Measurements from ENCODE around the gene LYRM4. TPM values are rescaled to one million over a fixed set of nuclear protein-coding genes. Genes with fewer than 3 reads are reported as not detected.

LYRM4 gene
- total and polyA plus RNA-seq, 4 donors: 18.3 to 43.8 (median 39.3) TPM

DNA sequence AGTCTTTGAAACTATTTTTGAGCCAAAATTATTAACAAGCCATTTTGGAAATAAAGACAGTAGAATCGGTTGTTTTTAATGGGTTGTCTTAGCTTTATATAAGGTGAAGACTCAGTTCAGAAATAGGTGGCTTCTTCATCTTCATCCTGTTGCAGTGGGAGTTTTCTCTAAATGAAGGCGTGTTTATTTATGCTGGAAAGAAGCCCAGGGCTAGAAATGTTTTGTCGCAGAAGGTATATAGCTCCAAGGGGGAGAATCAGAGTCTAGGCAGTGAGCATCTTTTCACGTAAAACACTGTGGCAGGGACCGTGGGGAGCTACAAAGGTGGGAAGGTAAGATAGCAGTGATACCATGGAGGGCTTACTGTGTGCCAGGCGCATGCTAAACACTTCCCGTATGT, 34.9 kb upstream of the LYRM4 start:
- Histone ChIP-seq H3K4me3 (ENCODE audit: low read depth, low read length) (no peak overlapping the region), H3K27ac (ENCODE audit: low read depth, low read length) (no peak overlapping the region), H3K27me3 (ENCODE audit: control insufficient read depth, insufficient read depth, low read length) (no peaks in the 10 kb centered on the region), H3K9me3 (ENCODE audit: control insufficient read depth, insufficient read depth, low read length) (no peaks in the 10 kb centered on the region), H3K36me3 (ENCODE audit: control insufficient read depth, insufficient read depth, low read length) (no peaks in the 10 kb centered on the region), H3K4me1 (ENCODE audit: control insufficient read depth, insufficient read depth, low read length) (no peaks in the 10 kb centered on the region)
- 66% methylated on average over 3 of the region's 7 CpGs for WGBS (ENCODE audit: insufficient coverage)
- peak in 2 of 6 donors; percentile 23 to 79 for DNase-seq (ENCODE audit: low read depth in 4 of 6, low spot score in 6 of 6)

DNA sequence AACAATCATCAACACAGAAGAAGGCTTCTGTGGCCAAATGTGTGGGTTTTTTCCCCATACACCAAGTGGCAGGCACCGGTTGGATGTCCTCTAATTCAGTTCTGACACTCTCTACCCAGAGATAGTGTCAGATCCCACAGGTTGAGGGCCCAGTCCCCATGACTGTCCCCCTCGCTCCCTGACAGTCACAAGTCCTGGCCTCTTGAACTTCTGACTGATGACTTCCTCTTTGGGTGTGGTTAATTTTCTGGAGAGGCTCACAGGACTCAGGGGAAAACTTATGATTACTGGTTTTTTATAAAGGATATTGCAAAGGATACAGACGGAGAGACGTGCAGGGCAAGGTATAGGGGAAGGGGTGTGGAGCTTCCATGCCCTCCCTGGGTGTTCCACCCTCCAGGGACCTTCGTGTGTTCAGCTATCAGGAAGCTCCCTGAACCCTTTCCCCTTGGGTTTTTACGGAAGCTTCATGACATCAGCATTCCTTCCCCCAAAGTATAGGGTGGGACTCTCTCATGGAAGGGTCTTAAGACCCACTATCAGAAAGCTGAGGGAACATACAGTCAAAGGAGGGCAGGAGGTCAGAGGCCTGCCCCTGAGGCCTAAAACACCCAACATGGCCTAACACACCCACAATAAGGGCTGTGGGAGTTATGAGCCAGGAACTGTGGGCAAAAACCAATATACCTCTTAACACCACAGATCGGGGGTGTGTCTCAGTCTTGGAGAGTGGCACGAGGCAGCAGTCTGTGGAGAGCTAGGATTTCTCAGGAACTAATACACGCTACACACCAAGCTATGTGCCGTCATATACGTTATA, 33.9 kb upstream of the LYRM4 start:
- no peak for DNase-seq (ENCODE audit: low read depth in 4 of 6, low spot score in 6 of 6)
- H3K36me3 ChIP-seq (ENCODE audit: control insufficient read depth, insufficient read depth, low read length): no peaks in the 10 kb centered on the region
- no peaks in the 10 kb centered on the region for H3K4me1 ChIP-seq (ENCODE audit: control insufficient read depth, insufficient read depth, low read length)
- H3K4me3 ChIP-seq (ENCODE audit: low read depth, low read length): no peak overlapping the region
- no peaks in the 10 kb centered on the region for H3K9me3 ChIP-seq (ENCODE audit: control insufficient read depth, insufficient read depth, low read length)
- WGBS (ENCODE audit: insufficient coverage): 82% methylated on average over 3 of the region's 11 CpGs
- H3K27ac ChIP-seq (ENCODE audit: low read depth, low read length): no peak overlapping the region
- no peaks in the 10 kb centered on the region for H3K27me3 ChIP-seq (ENCODE audit: control insufficient read depth, insufficient read depth, low read length)

DNA sequence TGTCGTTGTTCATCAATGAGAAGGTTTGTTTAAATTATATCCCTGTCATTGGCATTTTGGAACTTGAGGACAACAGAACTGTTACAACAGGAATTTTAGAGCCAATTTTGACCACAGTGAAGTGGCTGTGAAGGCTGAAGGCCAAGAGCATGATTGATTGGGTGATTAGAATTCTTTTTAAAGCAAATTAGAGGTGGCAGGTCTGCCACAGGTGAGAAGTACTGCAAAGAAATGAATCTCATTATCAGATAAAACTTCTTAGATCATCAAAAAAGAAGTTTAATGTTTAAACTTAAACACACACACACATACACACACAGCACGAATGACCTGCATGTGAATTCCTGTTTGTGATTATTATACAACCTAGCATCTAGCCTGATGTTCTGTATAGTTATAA, 32.9 kb upstream of the LYRM4 start:
- DNase-seq (ENCODE audit: low read depth in 4 of 6, low spot score in 6 of 6): no peak
- no peaks in the 10 kb centered on the region for H3K4me1 ChIP-seq (ENCODE audit: control insufficient read depth, insufficient read depth, low read length)
- no peak overlapping the region for H3K4me3 ChIP-seq (ENCODE audit: low read depth, low read length)
- WGBS (ENCODE audit: insufficient coverage): no CpG with 5 or more reads among the region's 2 CpGs
- H3K27me3 ChIP-seq (ENCODE audit: control insufficient read depth, insufficient read depth, low read length): no peaks in the 10 kb centered on the region
- H3K9me3 ChIP-seq (ENCODE audit: control insufficient read depth, insufficient read depth, low read length): no peaks in the 10 kb centered on the region
- H3K27ac ChIP-seq (ENCODE audit: low read depth, low read length): no peak overlapping the region
- no peaks in the 10 kb centered on the region for H3K36me3 ChIP-seq (ENCODE audit: control insufficient read depth, insufficient read depth, low read length)

DNA sequence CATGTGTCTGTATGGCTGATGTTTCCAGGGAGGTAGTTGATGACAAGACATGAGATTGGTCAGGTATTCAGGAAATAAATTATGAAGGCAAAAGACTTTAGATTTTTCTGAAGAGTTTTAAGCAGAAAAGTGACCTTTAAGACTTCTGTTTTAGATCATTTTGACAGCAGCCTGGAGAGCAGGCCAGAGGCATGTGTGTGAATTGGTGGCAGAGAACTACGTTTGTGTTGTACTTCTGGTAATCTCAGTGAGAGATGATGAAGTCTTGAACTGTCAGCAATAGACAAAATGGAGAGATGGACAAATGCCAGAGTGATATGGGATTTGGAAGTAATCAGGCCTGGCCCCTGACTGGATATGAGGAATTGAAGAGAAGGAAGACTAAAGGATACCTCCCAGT, 31.4 kb upstream of the LYRM4 start:
- H3K9me3 ChIP-seq (ENCODE audit: control insufficient read depth, insufficient read depth, low read length): no peaks in the 10 kb centered on the region
- no peak overlapping the region for H3K27ac ChIP-seq (ENCODE audit: low read depth, low read length)
- H3K4me3 ChIP-seq (ENCODE audit: low read depth, low read length): no peak overlapping the region
- H3K27me3 ChIP-seq (ENCODE audit: control insufficient read depth, insufficient read depth, low read length): no peaks in the 10 kb centered on the region
- no peak for DNase-seq (ENCODE audit: low read depth in 4 of 6, low spot score in 6 of 6)
- 93% methylated on average over 1 of the region's 1 CpG for WGBS (ENCODE audit: insufficient coverage)
- H3K4me1 ChIP-seq (ENCODE audit: control insufficient read depth, insufficient read depth, low read length): no peaks in the 10 kb centered on the region
- H3K36me3 ChIP-seq (ENCODE audit: control insufficient read depth, insufficient read depth, low read length): no peaks in the 10 kb centered on the region

DNA sequence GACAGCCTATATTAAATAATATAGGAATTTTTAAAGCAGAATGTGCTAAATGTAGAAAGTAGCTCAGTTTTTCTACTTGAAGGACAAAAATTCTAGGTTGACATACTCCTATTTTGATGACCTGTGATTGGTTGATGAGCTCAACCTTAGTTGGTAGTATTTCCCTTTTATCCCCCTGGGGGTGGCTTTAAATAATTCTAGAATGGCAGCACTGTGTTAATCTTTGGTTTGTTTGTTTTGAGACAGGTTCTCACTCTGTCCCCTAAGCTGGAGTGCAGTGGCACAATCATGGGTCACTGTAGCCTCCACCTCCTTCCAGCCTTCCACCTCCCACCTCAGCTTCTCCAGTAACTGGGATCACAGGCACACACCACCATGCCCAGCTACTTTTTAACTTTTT, 29.8 kb upstream of the LYRM4 start:
- H3K36me3 ChIP-seq (ENCODE audit: control insufficient read depth, insufficient read depth, low read length): no peaks in the 10 kb centered on the region
- H3K9me3 ChIP-seq (ENCODE audit: control insufficient read depth, insufficient read depth, low read length): no peaks in the 10 kb centered on the region
- H3K4me3 ChIP-seq (ENCODE audit: low read depth, low read length): no peak overlapping the region
- H3K27ac ChIP-seq (ENCODE audit: low read depth, low read length): no peak overlapping the region
- no peak for DNase-seq (ENCODE audit: low read depth in 4 of 6, low spot score in 6 of 6)
- H3K4me1 ChIP-seq (ENCODE audit: control insufficient read depth, insufficient read depth, low read length): no peaks in the 10 kb centered on the region
- H3K27me3 ChIP-seq (ENCODE audit: control insufficient read depth, insufficient read depth, low read length): no peaks in the 10 kb centered on the region

DNA sequence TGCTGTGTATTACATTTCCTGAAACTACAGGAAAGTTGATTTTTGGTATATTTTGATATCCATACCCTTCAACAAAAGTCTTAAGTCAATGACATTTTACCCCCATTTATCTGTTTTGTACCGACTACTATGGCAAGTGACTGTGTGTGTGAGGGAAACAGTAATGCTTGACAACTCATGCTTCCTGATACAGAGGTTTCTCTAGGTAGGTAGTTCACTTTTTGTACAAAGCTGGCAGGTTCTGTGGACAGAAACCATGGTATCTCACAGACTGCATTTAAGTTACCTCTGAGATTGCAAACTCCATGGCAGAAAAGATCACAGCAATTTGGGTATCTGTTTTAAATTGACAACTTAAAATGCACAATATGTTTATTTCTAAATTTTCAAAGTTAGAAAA, 29.3 kb upstream of the LYRM4 start:
- no peaks in the 10 kb centered on the region for H3K9me3 ChIP-seq (ENCODE audit: control insufficient read depth, insufficient read depth, low read length)
- no peak for DNase-seq (ENCODE audit: low read depth in 4 of 6, low spot score in 6 of 6)
- no peak overlapping the region for H3K4me3 ChIP-seq (ENCODE audit: low read depth, low read length)
- H3K27me3 ChIP-seq (ENCODE audit: control insufficient read depth, insufficient read depth, low read length): no peaks in the 10 kb centered on the region
- H3K27ac ChIP-seq (ENCODE audit: low read depth, low read length): no peak overlapping the region
- no CpG with 5 or more reads among the region's 1 CpG for WGBS (ENCODE audit: insufficient coverage)
- H3K4me1 ChIP-seq (ENCODE audit: control insufficient read depth, insufficient read depth, low read length): no peaks in the 10 kb centered on the region
- H3K36me3 ChIP-seq (ENCODE audit: control insufficient read depth, insufficient read depth, low read length): no peaks in the 10 kb centered on the region

DNA sequence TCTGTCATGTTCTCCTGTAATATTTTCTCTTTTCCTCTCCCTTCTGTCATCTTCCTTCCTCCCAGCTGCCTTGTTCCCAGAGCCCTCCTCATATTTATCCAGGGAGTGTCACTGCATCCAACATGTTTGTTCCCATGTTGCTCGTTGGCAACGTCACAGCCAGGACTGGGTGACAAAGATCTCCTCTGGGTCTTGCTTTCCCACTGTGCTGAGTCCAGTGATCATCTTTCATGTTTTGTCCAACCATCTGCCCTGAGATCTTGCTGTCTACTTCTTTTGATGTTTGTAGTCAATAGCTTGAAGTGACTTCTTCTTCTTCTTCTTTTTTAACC, 27.2 kb upstream of the LYRM4 start:
- Histone ChIP-seq H3K9me3 (ENCODE audit: control insufficient read depth, insufficient read depth, low read length) (no peaks in the 10 kb centered on the region), H3K27me3 (ENCODE audit: control insufficient read depth, insufficient read depth, low read length) (no peaks in the 10 kb centered on the region), H3K36me3 (ENCODE audit: control insufficient read depth, insufficient read depth, low read length) (no peaks in the 10 kb centered on the region), H3K27ac (ENCODE audit: low read depth, low read length) (no peak overlapping the region), H3K4me3 (ENCODE audit: low read depth, low read length) (no peak overlapping the region), H3K4me1 (ENCODE audit: control insufficient read depth, insufficient read depth, low read length) (no peaks in the 10 kb centered on the region)
- DNase-seq (ENCODE audit: low read depth in 4 of 6, low spot score in 6 of 6): no peak
- 71% methylated on average over 2 of the region's 2 CpGs for WGBS (ENCODE audit: insufficient coverage)

DNA sequence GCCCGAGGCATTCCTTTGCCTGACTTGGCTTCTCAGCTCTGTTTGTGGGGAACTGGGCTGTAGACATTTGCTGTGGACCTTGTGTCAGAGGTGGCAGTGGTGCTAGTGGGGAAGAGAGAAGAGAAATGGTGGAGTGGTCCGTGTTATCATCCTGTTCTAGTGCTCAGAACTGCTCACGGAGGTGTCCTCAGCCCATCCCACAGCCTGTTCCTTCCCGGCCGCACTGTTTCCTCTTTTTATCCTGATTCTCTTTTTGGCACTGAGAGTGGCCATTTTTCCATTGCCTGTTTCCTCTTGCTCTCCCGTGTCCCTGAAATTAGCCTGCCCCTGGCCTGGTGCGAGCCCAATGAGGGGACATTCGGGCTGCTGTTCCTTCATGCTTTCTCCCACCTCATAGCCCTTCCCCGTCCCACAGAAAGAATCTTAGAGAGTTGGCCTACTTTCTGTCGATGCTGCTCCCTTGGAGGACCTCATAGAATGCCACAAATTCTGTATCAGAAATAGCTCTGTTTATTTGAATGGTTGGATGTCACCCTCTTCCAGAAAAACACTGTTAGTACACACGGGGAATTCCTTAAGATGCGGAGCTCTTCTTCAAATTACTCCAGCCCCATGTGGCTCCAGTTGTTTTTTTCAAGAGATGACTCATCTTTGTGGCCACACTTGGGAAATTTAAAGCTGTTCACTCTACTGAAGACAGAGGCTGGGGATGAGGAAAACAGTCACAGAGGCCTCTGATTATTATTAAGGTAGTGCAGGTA, 26.6 kb upstream of the LYRM4 start:
- H3K27ac ChIP-seq (ENCODE audit: low read depth, low read length): no peak overlapping the region
- WGBS (ENCODE audit: insufficient coverage): 79% methylated on average over 9 of the region's 12 CpGs
- H3K4me1 ChIP-seq (ENCODE audit: control insufficient read depth, insufficient read depth, low read length): no peaks in the 10 kb centered on the region
- no peak overlapping the region for H3K4me3 ChIP-seq (ENCODE audit: low read depth, low read length)
- no peaks in the 10 kb centered on the region for H3K9me3 ChIP-seq (ENCODE audit: control insufficient read depth, insufficient read depth, low read length)
- H3K36me3 ChIP-seq (ENCODE audit: control insufficient read depth, insufficient read depth, low read length): no peaks in the 10 kb centered on the region
- no peaks in the 10 kb centered on the region for H3K27me3 ChIP-seq (ENCODE audit: control insufficient read depth, insufficient read depth, low read length)
- no peak for DNase-seq (ENCODE audit: low read depth in 4 of 6, low spot score in 6 of 6)

DNA sequence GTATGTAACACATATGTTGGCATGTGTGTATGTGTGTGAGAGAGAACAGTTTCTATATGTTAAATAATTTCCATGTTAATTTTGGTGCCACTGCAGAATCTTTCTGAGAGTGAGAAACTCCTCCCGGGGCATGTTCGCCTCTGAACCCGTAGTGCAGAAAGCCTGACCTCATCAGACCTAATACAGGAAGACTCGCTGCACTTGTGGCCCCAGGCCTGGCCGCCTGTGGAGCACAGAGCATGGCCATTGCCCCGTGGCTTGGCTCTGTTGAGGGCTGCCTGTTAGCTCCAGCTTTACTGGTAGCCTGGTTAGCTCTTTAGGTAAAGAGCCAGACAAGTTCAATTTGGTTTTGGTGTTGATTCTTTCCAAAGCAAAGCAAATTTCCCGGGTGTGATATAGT, 26.0 kb upstream of the LYRM4 start:
- Histone ChIP-seq H3K4me3 (ENCODE audit: low read depth, low read length) (no peak overlapping the region), H3K9me3 (ENCODE audit: control insufficient read depth, insufficient read depth, low read length) (no peaks in the 10 kb centered on the region), H3K36me3 (ENCODE audit: control insufficient read depth, insufficient read depth, low read length) (no peaks in the 10 kb centered on the region), H3K4me1 (ENCODE audit: control insufficient read depth, insufficient read depth, low read length) (no peaks in the 10 kb centered on the region), H3K27me3 (ENCODE audit: control insufficient read depth, insufficient read depth, low read length) (no peaks in the 10 kb centered on the region), H3K27ac (ENCODE audit: low read depth, low read length) (no peak overlapping the region)
- no peak for DNase-seq (ENCODE audit: low read depth in 4 of 6, low spot score in 6 of 6)
- over 99% methylated on average over 7 of the region's 7 CpGs for WGBS (ENCODE audit: insufficient coverage)

DNA sequence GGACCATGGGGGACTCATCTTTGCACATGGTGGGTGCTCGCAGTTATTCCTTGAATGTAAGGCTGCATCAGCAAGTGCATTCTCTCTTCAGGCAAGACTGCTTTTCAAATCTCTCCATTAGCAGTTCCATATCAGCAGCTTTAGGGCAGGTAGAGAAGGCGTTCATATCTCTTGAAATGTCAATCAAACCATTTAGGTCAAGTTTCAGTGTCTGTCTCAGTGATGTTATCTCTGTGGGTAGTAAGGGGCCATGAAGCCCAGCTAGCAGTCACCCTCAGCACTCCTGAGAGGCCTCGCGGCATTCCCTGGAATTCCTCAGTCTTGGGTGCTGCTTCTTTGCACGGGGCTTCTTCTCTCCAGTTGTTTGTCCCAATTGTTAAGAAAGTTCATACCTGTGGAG, 24.8 kb upstream of the LYRM4 start:
- no peak overlapping the region for H3K27ac ChIP-seq (ENCODE audit: low read depth, low read length)
- H3K27me3 ChIP-seq (ENCODE audit: control insufficient read depth, insufficient read depth, low read length): no peaks in the 10 kb centered on the region
- DNase-seq (ENCODE audit: low read depth in 4 of 6, low spot score in 6 of 6): no peak
- 20% methylated on average over 1 of the region's 5 CpGs for WGBS (ENCODE audit: insufficient coverage)
- no peaks in the 10 kb centered on the region for H3K4me1 ChIP-seq (ENCODE audit: control insufficient read depth, insufficient read depth, low read length)
- H3K9me3 ChIP-seq (ENCODE audit: control insufficient read depth, insufficient read depth, low read length): no peaks in the 10 kb centered on the region
- H3K4me3 ChIP-seq (ENCODE audit: low read depth, low read length): no peak overlapping the region
- H3K36me3 ChIP-seq (ENCODE audit: control insufficient read depth, insufficient read depth, low read length): no peaks in the 10 kb centered on the region
